ENCODE data around the gene BLOC1S4. TPM values are rescaled to one million over a fixed set of nuclear protein-coding genes. Genes with fewer than 3 reads are reported as not detected.
"Not testable (repeated sequence)": the region's sequence is repeated elsewhere in the genome, so short reads cannot be mapped to it uniquely, and the experiment has no call there.

Gene BLOC1S4
- total RNA-seq, 4 donors from 2014 or later = 20.0 to 20.6 (median 20.2) TPM

DNA sequence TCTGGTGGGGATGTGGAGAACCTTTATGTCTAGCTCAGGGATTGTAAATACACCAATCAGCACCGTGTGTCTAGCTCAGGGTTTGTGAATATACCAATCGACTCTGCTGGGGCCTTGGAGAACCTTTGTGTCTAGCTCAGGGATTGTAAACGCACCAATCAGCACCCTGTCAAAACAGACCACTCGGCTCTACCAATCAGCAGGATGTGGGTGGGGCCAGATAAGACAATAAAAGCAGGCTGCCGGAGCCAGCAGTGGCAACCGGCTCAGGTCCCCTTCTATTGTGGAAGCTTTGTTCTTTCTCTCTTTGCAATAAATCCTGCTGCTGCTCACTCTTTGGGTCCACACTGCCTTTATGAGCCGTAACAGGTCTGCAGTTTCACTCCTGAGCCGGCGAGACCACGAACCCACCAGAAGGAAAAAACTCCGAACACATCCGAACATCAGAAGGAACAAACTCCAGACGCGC, 42.7 kb upstream of the BLOC1S4 start:
- not testable (repeated sequence) for H3K27me3 ChIP-seq, DNase-seq, H3K9me3 ChIP-seq, H3K36me3 ChIP-seq
- Histone ChIP-seq H3K27ac (peak overlapping the region; percentile 84 to 94 (median 90)), H3K4me3 (peak overlapping the region; percentile 57 to 93 (median 90)), H3K4me1 (peaks cover 0 to 27% (median 8%) of the 10 kb centered on the region in 4 donors)
- TF ChIP-seq POLR2A (IDR thresholded peaks at IDR 0.05) = peak; percentile 52 to 92

DNA sequence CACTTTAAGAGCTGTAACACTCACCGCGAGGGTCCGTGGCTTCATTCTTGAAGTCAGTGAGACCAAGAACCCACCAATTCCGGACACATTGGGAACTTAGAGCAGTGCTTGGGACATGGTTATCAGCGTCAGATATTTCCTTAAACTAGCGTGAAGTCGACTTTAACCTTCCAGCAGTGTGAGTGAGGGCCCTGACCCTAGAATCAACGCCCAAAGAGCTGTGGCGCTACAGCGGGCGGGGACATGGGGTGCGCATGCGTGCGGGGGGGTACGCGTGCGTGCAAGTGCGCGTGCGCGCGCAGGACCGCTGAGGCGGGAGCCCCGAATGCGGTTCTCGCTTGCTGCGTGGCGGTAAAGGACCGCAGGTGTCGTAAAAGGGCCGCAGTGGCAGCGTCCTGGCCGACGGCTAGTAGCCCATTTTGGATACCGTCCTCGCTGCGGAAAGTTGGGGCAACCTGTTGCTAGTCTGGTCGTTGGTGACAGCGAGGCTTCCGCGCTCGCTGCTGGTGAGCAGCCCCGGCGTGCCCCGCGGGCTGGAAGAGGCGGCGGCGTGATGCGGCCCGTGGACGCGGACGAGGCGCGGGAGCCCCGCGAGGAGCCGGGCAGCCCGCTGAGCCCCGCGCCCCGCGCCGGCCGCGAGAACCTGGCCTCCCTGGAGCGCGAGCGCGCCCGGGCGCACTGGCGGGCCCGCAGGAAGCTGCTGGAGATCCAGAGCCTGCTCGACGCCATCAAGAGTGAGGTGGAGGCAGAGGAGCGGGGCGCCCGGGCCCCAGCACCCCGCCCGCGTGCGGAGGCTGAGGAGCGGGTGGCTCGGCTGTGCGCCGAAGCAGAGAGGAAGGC, 42.1 kb upstream of the BLOC1S4 start:
- peaks cover 0 to 27% (median 8%) of the 10 kb centered on the region in 4 donors for H3K4me1 ChIP-seq
- H3K36me3 ChIP-seq = no peaks in the 10 kb centered on the region
- H3K27ac ChIP-seq = peak overlapping the region; percentile 84 to 94 (median 90)
- H3K27me3 ChIP-seq = no peaks in the 10 kb centered on the region
- H3K9me3 ChIP-seq = no peaks in the 10 kb centered on the region
- peak; percentile 88 to 97 (median 95) for DNase-seq
- peak overlapping the region; percentile 57 to 93 (median 90) for H3K4me3 ChIP-seq
- peak in 1 of 2 donors; percentile 33 for TF ChIP-seq POLR2A (IDR thresholded peaks at IDR 0.05)
- TF ChIP-seq, protein P1, sequence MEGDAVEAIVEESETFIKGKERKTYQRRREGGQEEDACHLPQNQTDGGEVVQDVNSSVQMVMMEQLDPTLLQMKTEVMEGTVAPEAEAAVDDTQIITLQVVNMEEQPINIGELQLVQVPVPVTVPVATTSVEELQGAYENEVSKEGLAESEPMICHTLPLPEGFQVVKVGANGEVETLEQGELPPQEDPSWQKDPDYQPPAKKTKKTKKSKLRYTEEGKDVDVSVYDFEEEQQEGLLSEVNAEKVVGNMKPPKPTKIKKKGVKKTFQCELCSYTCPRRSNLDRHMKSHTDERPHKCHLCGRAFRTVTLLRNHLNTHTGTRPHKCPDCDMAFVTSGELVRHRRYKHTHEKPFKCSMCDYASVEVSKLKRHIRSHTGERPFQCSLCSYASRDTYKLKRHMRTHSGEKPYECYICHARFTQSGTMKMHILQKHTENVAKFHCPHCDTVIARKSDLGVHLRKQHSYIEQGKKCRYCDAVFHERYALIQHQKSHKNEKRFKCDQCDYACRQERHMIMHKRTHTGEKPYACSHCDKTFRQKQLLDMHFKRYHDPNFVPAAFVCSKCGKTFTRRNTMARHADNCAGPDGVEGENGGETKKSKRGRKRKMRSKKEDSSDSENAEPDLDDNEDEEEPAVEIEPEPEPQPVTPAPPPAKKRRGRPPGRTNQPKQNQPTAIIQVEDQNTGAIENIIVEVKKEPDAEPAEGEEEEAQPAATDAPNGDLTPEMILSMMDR (IDR thresholded peaks at IDR 0.05) = peak in 2 of 6 experiments; percentile 4 to 9

DNA sequence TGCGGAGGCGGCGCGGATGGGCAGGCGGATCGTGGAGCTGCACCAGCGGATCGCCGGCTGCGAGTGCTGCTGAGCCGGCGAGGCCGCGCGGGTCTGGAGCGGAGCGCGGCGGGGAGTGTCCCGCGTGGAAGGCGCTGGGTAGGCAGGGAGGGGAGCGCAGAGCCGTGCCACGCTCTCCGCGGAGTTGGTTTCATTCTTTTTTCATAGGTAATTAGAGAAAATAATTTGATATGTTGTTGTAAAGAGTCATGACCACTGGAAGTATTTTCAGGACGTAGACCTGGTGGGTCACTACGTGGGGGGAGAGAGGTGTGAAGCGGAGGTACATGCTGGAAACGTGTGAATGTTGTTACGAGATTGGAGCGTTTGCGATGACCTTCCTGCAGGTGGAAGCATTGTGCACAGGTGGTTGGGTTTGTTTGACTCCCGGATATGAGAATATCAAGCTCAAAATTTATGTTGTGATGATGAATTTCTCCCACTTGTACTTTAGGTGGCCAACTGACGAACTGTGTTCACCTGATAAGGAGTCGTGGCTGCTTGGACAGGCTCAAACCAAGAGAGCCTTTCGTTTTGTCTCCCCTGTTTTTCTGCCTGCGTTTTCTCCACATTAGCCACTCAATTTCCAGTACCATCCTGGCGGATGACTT, 41.3 kb upstream of the BLOC1S4 start:
- peak overlapping the region; percentile 84 to 94 (median 90) for H3K27ac ChIP-seq
- H3K4me1 ChIP-seq = peaks cover 0 to 27% (median 8%) of the 10 kb centered on the region in 4 donors
- no peaks in the 10 kb centered on the region for H3K27me3 ChIP-seq
- TF ChIP-seq, protein P1 (IDR thresholded peaks at IDR 0.05) = peak; percentile 42 to 65 (median 54)
- TF ChIP-seq POLR2A (IDR thresholded peaks at IDR 0.05) = no peak
- peak in 2 of 3 donors; percentile 59 to 80 for DNase-seq
- peak overlapping the region; percentile 57 to 93 (median 90) for H3K4me3 ChIP-seq
- H3K9me3 ChIP-seq = no peaks in the 10 kb centered on the region
- H3K36me3 ChIP-seq = no peaks in the 10 kb centered on the region

DNA sequence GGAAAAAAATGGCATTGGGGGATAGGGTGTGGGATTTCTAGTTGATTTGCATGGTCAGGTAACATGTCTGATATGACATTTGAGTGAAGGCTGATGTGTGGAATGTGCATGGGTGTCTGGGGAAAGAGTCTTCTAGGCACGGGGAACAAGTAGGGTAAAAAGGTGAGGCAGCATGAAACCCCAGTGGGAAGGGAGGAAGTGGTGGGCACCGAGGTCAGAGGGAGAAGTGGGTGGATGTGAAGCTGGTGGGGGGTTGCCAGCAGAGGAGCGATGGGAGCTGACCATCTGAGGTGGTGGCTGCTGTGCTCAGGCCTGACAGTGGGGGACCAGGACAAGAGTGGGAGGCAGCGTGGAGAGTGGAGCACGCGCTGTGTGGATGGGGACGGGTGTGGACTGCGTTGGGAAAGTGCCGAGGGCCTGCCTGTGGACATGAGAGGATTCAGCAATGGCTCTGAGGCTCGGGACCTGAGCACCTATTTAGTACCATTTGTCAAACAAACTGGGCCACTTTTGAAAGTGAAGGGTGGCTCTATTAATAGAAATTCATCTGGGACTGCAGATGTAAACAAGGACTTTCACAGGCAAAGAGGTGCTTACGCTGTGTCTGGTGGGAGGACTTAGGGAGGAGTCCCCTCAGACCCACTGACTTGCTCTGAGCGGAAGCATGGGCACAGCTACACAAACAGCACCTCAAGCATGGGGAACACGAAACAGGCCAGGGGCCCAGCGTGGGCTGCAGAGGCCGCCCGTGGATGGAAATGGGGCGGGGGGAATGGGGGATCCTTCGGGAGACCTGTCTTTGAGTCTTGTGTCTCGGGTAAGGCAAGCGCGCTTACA, 39.0 kb upstream of the BLOC1S4 start:
- peaks cover 0 to 27% (median 8%) of the 10 kb centered on the region in 4 donors for H3K4me1 ChIP-seq
- no peaks in the 10 kb centered on the region for H3K27me3 ChIP-seq
- peak overlapping the region in 1 of 4 donors; percentile 3 for H3K4me3 ChIP-seq
- H3K27ac ChIP-seq = no peak overlapping the region
- no peaks in the 10 kb centered on the region for H3K9me3 ChIP-seq
- H3K36me3 ChIP-seq = no peaks in the 10 kb centered on the region
- DNase-seq = no peak
- TF ChIP-seq, protein P1 (IDR thresholded peaks at IDR 0.05) = no peak
- no peak for TF ChIP-seq POLR2A (IDR thresholded peaks at IDR 0.05)

DNA sequence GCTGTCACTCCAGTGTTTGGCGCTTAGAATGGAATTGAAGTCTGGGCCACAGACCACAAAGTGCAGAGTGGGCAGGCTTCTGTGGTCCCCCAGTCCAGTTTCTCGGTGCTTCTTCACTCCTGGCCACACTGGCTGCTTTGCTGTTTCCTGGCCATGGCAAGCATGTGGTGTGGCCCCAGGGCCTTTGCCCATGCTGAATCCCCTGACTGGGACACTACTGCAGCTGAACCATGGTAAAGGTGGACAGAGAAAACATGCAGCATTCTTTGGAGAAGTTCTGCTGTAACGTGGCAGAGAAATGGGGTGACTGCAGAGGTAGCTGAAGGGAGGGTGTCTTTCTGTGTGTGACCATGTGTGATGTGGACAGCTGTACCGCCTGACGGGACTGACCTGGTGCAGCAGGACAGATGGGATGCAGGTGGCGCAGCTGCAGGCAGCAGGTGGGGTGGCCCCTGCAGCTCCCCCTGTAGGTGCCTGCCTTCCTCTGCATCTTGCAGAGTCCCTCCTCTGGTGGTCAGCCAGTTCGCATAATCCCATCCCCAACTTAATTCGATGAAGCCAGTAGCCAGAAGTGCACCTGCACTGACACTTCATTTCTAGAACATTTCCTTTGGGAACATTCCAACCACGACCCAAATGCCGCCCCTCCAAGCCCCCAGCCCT, 35.5 kb upstream of the BLOC1S4 start:
- no peak overlapping the region for H3K27ac ChIP-seq
- DNase-seq = peak in 1 of 3 donors; percentile 45
- H3K27me3 ChIP-seq = no peaks in the 10 kb centered on the region
- peaks cover 0 to 18% (median 2%) of the 10 kb centered on the region in 4 donors for H3K4me1 ChIP-seq
- TF ChIP-seq, protein P1 (IDR thresholded peaks at IDR 0.05) = no peak
- TF ChIP-seq POLR2A (IDR thresholded peaks at IDR 0.05) = no peak
- no peak overlapping the region for H3K4me3 ChIP-seq
- no peaks in the 10 kb centered on the region for H3K36me3 ChIP-seq
- H3K9me3 ChIP-seq = no peaks in the 10 kb centered on the region
